HCT116 (cell line): ENCODE results near the gene ASRGL1.

Experiments used
- ATF3 ChIP-seq: IDR thresholded peaks from 2 replicates; pipeline ENCODE4 v1.6.1; 2012
- EZH2 ChIP-seq: fragments of 200-600 bp; sonication (generic); IDR thresholded peaks from 2 replicates; pipeline ENCODE4 v1.6.1; 2017; ENCODE audit warnings: antibody characterized with exemption, mixed run types
- FOSL1 ChIP-seq: IDR thresholded peaks from 2 replicates; pipeline ENCODE4 v1.6.1; 2012; ENCODE audit warnings: low read depth
- JUND ChIP-seq: IDR thresholded peaks from 2 replicates; pipeline ENCODE4 v1.6.1; 2012
- POLR2A ChIP-seq: IDR thresholded peaks from 2 replicates; pipeline ENCODE4 v1.7.0; 2011; ENCODE audit warnings: borderline replicate concordance; ENCODE audit not compliant: insufficient read depth, insufficient read length; ENCODE audit errors: extremely low read depth
- POLR2AphosphoS5 ChIP-seq: IDR thresholded peaks from 2 replicates; pipeline ENCODE4 v1.6.1; 2011; ENCODE audit warnings: mild to moderate bottlenecking, low read depth, low read length, moderate library complexity
- ZNF274 ChIP-seq: fragments of 200-500 bp; sonication (Bioruptor generic); IDR thresholded peaks from 2 replicates; pipeline ENCODE4 v1.6.1; 2014; ENCODE audit warnings: mild to moderate bottlenecking, low read depth, low read length, inconsistent platforms
- TF ChIP-seq, protein P1 (sequence below), 3 experiments: fragments of 200-600 bp in 1 of 3; sonication (generic) in 1 of 3; IDR thresholded peaks in 2 of 3; conservative IDR thresholded peaks in 1 of 3; 2 replicates each; pipeline ENCODE4 v1.5.1; 2012 to 2017; ENCODE audit warnings: low read depth in 2 of 3, low read length in 2 of 3, antibody characterized with exemption in 1 of 3, borderline replicate concordance in 1 of 3, control low read depth in 1 of 3, mild to moderate bottlenecking in 1 of 3, mixed read lengths in 1 of 3, mixed run types in 1 of 3, moderate library complexity in 1 of 3; ENCODE audit not compliant: insufficient read depth in 1 of 3
- TF ChIP-seq, protein P2 (sequence below): IDR thresholded peaks from 2 replicates; pipeline ENCODE4 v1.6.1; 2012
- TF ChIP-seq, protein P3 (sequence below): IDR thresholded peaks from 2 replicates; pipeline ENCODE4 v1.6.1; 2012; ENCODE audit warnings: low read depth

DNA sequence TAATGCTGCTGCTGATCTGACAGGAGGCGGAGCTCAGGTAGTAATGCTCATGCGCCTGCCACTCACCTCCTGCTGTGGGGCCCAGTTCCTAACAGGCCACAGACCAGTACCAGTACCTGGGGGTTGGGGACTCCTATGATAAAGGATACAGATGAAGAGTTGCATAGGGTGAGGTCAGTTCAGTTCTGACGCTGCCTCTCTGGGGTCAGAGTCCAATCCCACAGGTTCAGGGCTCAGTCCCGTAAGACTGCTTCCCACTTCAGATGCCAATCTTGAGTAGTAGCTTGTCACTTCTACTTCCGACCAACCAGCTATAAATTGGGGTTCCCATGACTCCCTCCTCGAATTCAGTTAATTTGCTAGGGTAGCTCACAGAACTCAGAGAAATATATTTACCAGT lies 8.6 kb downstream of the ASRGL1 start:
- TF ChIP-seq, protein P1, sequence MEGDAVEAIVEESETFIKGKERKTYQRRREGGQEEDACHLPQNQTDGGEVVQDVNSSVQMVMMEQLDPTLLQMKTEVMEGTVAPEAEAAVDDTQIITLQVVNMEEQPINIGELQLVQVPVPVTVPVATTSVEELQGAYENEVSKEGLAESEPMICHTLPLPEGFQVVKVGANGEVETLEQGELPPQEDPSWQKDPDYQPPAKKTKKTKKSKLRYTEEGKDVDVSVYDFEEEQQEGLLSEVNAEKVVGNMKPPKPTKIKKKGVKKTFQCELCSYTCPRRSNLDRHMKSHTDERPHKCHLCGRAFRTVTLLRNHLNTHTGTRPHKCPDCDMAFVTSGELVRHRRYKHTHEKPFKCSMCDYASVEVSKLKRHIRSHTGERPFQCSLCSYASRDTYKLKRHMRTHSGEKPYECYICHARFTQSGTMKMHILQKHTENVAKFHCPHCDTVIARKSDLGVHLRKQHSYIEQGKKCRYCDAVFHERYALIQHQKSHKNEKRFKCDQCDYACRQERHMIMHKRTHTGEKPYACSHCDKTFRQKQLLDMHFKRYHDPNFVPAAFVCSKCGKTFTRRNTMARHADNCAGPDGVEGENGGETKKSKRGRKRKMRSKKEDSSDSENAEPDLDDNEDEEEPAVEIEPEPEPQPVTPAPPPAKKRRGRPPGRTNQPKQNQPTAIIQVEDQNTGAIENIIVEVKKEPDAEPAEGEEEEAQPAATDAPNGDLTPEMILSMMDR (IDR thresholded peaks at IDR 0.05 in 2 of 3, conservative IDR thresholded peaks at IDR 0.05 in 1 of 3; ENCODE audit: borderline replicate concordance in 1 of 3, insufficient read depth in 1 of 3, low read depth in 2 of 3, low read length in 2 of 3), result no peak
- TF ChIP-seq ATF3 (no peak), FOSL1 (no peak), ZNF274 (no peak), POLR2AphosphoS5 (no peak), POLR2A (no peak), EZH2 (no peak), JUND (no peak)
- TF ChIP-seq, protein P2, sequence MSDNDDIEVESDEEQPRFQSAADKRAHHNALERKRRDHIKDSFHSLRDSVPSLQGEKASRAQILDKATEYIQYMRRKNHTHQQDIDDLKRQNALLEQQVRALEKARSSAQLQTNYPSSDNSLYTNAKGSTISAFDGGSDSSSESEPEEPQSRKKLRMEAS, result no peak
- TF ChIP-seq, protein P3, sequence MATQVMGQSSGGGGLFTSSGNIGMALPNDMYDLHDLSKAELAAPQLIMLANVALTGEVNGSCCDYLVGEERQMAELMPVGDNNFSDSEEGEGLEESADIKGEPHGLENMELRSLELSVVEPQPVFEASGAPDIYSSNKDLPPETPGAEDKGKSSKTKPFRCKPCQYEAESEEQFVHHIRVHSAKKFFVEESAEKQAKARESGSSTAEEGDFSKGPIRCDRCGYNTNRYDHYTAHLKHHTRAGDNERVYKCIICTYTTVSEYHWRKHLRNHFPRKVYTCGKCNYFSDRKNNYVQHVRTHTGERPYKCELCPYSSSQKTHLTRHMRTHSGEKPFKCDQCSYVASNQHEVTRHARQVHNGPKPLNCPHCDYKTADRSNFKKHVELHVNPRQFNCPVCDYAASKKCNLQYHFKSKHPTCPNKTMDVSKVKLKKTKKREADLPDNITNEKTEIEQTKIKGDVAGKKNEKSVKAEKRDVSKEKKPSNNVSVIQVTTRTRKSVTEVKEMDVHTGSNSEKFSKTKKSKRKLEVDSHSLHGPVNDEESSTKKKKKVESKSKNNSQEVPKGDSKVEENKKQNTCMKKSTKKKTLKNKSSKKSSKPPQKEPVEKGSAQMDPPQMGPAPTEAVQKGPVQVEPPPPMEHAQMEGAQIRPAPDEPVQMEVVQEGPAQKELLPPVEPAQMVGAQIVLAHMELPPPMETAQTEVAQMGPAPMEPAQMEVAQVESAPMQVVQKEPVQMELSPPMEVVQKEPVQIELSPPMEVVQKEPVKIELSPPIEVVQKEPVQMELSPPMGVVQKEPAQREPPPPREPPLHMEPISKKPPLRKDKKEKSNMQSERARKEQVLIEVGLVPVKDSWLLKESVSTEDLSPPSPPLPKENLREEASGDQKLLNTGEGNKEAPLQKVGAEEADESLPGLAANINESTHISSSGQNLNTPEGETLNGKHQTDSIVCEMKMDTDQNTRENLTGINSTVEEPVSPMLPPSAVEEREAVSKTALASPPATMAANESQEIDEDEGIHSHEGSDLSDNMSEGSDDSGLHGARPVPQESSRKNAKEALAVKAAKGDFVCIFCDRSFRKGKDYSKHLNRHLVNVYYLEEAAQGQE, result no peak
